GM08714 (cell line): ENCODE data around the gene SLC25A33.

Source experiments
- H3K4me3 ChIP-seq: fragments of 200-500 bp; sonication (Bioruptor generic); 2 replicates; pipeline ENCODE4 v1.5.1; 2014; ENCODE audit warnings: mild to moderate bottlenecking, low read length, inconsistent platforms
- ZNF274 ChIP-seq: IDR thresholded peaks from 2 replicates; pipeline ENCODE4 v1.6.1; 2012; ENCODE audit warnings: mild to moderate bottlenecking, low read depth, low read length

SLC25A33 gene

DNA sequence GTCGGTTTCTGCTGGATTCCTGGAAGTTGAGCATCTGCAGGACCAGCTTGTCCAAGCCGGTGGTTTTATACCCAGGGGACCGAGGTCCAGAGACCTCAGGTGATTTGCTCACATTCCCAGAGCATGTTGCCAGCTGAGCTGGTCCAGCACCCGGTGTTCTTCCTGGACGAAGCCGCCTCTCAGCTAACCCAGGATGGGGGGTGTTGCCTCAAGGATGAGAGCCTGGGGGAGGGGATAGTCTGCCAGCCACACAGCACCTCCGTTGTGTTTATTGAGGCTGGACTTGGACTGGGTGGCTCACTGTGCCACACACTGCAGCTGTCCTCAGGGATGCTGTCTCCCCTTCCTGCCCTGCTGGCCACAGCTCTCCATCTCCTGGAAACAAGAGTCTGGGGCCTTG lies 50.9 kb downstream of the SLC25A33 start:
- H3K4me3 ChIP-seq: peak overlapping the region; percentile 71; the same call in 1 of the 2 replicates
- TF ChIP-seq ZNF274: no peak

DNA sequence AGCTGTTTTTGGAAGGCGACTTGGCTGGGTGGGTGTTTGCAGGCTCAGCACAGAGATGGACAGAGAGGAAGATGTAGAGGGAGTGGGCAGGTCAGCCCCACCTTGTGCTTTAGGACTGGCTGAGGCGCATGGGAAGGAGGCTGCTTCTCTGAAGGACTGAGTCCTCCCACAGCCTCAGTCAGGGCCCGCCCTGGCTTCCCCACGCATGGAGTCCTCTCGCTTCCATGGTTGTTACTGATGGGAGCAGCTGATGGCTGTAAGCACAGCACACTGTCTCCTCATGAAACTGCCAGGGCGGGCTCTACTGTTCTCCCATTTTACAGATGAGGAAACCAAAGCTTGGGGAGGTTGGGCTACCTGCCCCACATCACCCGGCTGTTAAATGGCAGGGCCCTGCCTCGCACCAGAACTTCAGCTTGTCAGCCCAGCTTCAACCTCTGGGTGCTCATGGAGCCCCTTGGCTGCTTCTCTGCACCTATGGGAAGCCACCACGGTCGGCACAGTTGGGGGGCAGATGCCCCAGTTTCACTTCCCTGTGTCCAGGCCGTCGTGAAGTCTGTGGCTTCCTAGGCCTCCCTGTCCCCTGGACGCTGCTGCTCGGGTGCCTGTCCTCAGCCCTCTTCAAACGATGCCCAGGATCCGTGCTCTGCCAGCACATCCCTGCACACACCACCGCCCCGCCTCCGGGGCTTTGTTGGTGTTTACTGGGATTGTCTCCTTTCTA lies 51.8 kb downstream of the SLC25A33 start:
- no peak for TF ChIP-seq ZNF274
- H3K4me3 ChIP-seq: no peak overlapping the region; the same call in 1 of the 2 replicates

- no peak overlapping the region for H3K4me3 ChIP-seq
- no peak for TF ChIP-seq ZNF274
Measured at GRCh38 chr1:9591669-9592509, 52.6 kb downstream of the SLC25A33 start.

DNA sequence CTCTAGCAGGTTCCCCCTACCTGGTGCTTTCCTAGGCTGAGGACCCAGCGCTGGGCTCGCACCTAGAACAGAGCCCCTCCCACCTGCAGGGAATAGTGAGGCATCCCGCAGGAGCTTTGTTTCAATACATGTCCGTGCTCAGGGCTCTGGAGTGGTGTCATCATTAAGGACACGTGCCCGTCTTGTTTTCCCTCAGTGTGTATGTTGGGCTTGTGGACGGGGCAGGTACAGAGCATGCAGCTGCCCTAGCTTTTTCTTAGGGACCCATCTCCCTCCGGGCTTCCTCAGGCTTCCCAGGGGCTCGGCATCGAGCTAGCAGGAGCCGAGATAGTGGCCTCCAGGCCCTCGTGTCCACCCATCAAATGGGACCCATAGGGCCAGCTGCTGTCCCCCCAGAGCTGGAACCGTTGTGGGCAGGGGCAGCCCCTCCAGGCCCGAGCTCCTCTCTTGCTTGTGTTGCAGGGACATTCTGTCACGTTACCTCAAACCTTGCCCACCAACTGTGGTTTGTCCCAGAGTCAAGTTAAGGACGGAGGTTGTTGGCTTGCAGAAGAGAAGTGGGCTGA lies 53.3 kb downstream of the SLC25A33 start:
- no peak for TF ChIP-seq ZNF274
- no peak overlapping the region for H3K4me3 ChIP-seq

DNA sequence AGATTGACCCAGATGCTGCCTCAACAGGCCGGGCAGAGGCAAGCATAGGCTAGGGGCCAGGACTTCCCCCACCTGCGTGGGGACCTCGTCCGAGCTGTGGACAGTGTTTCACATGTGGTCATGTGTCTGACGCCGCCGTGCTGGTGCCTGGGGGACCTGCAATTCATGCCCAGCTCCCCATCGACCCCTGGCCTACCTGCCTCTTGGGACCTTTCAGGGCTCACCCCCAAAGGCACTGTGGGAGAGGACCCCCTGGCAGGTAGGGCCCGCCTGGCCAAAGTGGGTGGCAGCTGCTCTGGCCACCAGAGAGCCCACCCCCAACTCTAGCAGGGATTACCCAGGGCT lies 53.9 kb downstream of the SLC25A33 start:
- H3K4me3 ChIP-seq: no peak overlapping the region
- TF ChIP-seq ZNF274: no peak

DNA sequence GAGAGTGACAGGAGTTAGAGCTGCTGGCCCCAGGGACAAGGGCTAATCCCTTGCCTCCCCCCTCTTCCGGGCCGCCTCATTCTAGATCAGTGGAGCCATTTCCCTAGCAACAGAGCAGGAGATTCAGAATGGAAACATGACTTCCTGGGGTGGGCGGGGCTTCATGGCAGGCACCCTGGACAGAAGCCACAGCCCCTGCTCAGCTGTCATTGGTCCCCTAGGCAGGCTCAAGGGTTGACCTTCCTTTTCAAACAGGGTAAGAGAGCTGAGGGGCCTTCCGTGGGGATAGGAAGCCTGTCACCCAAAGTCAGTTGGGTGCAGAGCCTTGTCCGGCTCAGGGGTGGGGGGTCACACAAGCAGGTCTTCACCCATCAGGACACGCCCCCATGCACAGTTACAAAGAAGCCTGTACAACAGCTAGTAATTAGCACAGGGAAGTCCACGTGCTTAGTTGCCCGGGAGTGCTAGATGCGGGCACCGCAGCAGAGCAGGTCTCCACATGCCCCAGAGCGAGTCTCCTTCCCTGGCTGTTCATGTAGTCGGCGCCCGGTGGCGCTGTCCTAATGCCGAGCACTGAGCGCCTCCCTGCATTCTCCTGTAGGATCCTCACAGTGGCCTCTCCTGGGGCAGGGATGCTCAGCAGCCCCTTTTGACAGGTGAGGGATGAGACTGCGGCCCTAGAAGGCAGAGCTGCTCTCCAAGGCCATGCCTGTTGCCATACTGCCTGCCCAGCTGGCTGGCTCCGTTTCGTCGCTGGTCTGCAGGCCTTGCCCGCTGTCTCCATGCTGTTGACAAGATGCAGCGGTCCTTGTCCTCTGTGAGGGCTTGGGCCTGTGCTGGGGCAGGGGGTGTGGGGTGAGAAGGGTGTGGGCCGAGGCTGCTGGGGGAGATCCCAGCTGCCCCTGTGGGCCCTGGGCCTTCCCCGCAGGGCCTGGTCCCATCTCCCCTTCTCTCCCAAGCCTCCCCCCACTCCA lies 54.5 kb downstream of the SLC25A33 start:
- no peak for TF ChIP-seq ZNF274
- H3K4me3 ChIP-seq: no peak overlapping the region

DNA sequence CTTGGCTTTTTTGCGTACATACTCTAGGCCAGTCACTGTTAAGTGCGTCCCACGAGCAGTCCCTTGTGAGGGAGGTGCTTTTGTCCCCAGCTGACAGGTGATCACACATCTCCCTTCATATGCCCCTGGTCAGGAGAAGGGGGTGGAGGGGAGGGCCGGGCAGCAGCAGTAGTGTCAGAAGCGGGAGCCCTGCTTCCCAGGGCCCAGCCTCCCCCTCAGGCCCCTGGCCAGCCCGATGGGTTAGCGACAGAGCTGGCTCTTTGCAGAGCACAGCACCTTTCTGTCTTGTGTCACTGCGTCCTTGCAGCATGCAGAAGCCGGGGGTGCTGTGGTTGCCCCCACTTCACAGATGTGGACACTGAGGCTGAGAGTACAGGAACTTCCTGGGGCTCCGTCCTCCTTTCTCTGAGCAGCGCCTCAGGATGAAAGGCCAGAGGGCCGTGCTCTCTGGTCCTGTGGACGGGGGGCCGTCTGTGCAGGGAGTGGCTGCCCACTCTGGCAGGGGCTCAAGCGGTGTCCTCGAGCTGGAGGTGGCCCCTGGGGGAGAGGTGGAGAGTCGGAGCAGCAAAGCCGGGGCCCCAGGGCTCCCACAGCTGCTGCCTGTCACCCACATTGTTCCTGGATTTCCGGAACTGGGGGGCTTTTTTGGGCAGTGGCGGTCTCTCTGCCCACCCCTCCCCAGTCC lies 55.3 kb downstream of the SLC25A33 start:
- TF ChIP-seq ZNF274: no peak
- no peak overlapping the region for H3K4me3 ChIP-seq

GRCh38 chr1:9595156-9595967 lies 56.1 kb downstream of the SLC25A33 start:
- H3K4me3 ChIP-seq: no peak overlapping the region
- no peak for TF ChIP-seq ZNF274

DNA sequence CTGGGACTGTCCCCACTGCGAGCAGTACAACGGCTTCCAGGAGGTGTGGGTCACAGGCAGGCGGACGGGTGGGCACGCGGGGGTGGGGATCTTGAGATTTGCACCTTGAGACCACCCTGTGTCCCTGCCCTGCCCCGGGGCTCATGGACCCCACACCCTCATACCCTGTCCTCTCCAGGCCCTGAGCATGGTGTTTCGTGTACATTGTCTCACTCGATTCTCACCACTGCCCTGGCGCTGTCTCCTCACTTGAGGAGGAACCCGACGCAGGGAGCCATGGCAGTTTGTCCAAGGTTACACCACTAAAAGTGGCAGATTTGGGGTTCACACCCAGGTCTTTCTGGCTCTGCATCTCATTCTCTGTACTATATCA lies 56.7 kb downstream of the SLC25A33 start:
- no peak for TF ChIP-seq ZNF274

DNA sequence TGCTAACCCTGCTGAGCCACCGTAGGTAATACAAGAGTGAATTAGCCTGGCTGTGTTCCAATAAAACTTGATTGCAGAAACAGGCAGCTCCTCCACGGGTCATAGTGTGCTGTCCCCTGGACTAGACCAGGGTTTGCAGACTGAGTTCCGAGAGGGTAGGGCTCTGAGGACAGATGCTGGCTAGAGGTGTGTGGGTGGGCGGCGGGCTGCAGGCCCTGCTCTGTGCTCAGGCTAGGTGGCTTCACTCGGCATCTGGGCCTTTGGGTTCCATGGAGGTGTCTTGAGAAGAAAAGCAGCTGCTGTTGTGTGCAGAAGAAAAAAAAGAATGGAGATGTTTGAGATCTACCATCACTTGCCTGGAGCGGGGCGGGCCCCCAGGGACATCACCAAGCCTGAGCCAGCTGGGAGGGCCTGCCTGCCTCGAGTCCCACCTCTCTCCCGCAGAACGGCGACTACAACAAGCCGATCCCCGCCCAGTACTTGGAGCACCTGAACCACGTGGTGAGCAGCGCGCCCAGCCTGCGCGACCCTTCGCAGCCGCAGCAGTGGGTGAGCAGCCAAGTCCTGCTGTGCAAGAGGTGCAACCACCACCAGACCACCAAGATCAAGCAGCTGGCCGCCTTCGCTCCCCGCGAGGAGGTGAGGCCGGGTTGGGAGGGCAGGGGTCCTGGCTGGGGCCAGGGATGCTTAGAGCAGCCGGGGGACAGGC lies 57.3 kb downstream of the SLC25A33 start:
- no peak overlapping the region for H3K4me3 ChIP-seq
- TF ChIP-seq ZNF274: no peak

More for the DNA sequence above, 56.7 kb downstream of the SLC25A33 start:
- H3K4me3 ChIP-seq: no peak overlapping the region

- no peak overlapping the region for H3K4me3 ChIP-seq
Measured at GRCh38 chr1:9597361-9598315, 58.4 kb downstream of the SLC25A33 start.

More at GRCh38 chr1:9597361-9598315, 58.4 kb downstream of the SLC25A33 start:
- no peak for TF ChIP-seq ZNF274
